Calu3 (cell line): ENCODE measurements around the gene TNFAIP8L1. TPM values are rescaled to one million over a fixed set of nuclear protein-coding genes. Genes with fewer than 3 reads are reported as not detected.
"Not testable (repeated sequence)": the region's sequence is repeated elsewhere in the genome, so short reads cannot be mapped to it uniquely, and the experiment has no call there.

Source experiments
- BruUV-seq: library from RNA; stranded (reverse); fragments of 400-500 nt; replicated peaks from 2 replicates; lab custom pipeline; 2021; lab: Mats Ljungman, UMichigan
- CTCF ChIA-PET: fragments of 300-600 bp; sonication (Branson Sonifier 250); formaldehyde crosslinking; loops from one replicate; lab custom pipeline; 2022; ENCODE audit warnings: antibody characterized with exemption; lab: Charles Lee
- DNase-seq: peaks from one replicate; pipeline ENCODE4 v3.0.0; 2022
- H3K27ac Mint-ChIP-seq: one replicate; pipeline ENCODE4 v1.8.0; 2022; ENCODE audit warnings: mixed read lengths; ENCODE audit not compliant: unreplicated experiment
- H3K27me3 Mint-ChIP-seq: one replicate; pipeline ENCODE4 v1.8.0; 2022; ENCODE audit warnings: mixed read lengths; ENCODE audit not compliant: unreplicated experiment
- H3K36me3 Mint-ChIP-seq: one replicate; pipeline ENCODE4 v1.8.0; 2022; ENCODE audit warnings: mild to moderate bottlenecking, moderate library complexity, mixed read lengths; ENCODE audit not compliant: insufficient read depth, unreplicated experiment
- H3K4me1 Mint-ChIP-seq: one replicate; pipeline ENCODE4 v1.8.0; 2022; ENCODE audit warnings: mild to moderate bottlenecking, low read depth, mixed read lengths; ENCODE audit not compliant: unreplicated experiment
- H3K4me3 Mint-ChIP-seq: one replicate; pipeline ENCODE4 v1.8.0; 2022; ENCODE audit warnings: mild to moderate bottlenecking, low read depth, moderate library complexity, mixed read lengths; ENCODE audit not compliant: unreplicated experiment
- H3K9me3 Mint-ChIP-seq: one replicate; pipeline ENCODE4 v1.8.0; 2022; ENCODE audit warnings: low read depth, mixed read lengths; ENCODE audit not compliant: unreplicated experiment
- intact Hi-C: fragments of 100-400 bp; cut with micrococcal nuclease; formaldehyde crosslinking; loops from one replicate; pipeline ENCODE4 v1.10.0; 2022; ENCODE audit not compliant: unreplicated experiment
- total RNA-seq: library from RNA; stranded (reverse); gene quantifications from 2 replicates; pipeline ENCODE4 v1.2.3, GENCODE V29; 2022
- TF ChIP-seq, protein P1 (sequence below): fragments of 200-600 bp; IDR thresholded peaks from one replicate; pipeline ENCODE4 v1.8.0; 2022; ENCODE audit warnings: antibody characterized with exemption; ENCODE audit not compliant: unreplicated experiment

The TNFAIP8L1 gene
- total RNA-seq, 1 experiment from 2014 or later, result 5.3 TPM

DNA sequence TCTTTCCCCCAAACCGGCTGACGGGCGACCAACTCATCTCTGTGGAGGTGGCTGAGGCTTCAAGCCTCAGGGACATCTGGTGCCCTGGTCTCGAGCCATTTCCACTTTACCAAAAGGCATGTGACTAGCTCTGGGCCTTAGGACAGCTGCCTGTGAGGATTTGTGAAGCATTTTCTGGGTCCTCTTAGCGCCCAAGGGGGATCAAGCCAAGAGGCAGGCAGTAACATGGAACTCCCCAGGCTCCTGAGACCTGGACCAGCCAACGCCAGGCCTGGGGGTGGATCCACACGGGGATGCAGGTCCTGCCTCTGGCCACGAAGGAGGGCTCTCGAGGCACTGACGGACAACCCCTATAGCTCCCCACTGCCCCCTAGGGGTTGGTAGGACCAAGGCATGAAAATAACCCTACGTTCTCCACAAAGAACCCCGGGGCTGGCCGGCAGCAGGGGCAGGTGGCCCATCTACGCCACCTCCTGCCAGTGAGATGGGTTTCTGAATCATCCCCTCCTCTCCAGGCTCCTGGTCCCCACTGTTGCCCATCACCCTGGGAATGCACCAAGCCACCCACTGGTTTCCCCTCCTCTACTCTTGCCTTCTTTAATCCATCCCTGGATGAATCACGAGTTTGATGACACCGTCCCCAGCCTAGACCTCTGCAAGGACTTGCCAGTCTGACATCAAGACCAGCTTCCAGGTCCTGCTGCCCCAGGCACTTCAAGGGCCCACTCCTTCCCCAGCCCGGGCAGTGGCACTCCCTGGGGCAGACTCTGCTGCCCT, 37.8 kb downstream of the TNFAIP8L1 start:
- Mint-ChIP-seq H3K9me3 (no peaks in the 10 kb centered on the region), H3K27me3 (no peaks in the 10 kb centered on the region), H3K4me1 (no peaks in the 10 kb centered on the region), H3K4me3 (no peak overlapping the region), H3K36me3 (peaks cover 26% of the 10 kb centered on the region), H3K27ac (no peak overlapping the region)
- TF ChIP-seq, protein P1, sequence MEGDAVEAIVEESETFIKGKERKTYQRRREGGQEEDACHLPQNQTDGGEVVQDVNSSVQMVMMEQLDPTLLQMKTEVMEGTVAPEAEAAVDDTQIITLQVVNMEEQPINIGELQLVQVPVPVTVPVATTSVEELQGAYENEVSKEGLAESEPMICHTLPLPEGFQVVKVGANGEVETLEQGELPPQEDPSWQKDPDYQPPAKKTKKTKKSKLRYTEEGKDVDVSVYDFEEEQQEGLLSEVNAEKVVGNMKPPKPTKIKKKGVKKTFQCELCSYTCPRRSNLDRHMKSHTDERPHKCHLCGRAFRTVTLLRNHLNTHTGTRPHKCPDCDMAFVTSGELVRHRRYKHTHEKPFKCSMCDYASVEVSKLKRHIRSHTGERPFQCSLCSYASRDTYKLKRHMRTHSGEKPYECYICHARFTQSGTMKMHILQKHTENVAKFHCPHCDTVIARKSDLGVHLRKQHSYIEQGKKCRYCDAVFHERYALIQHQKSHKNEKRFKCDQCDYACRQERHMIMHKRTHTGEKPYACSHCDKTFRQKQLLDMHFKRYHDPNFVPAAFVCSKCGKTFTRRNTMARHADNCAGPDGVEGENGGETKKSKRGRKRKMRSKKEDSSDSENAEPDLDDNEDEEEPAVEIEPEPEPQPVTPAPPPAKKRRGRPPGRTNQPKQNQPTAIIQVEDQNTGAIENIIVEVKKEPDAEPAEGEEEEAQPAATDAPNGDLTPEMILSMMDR, result peak; percentile 17
- no TSS peak for BruUV-seq
- DNase-seq, result peak; percentile 41
- intact Hi-C loops, result no loop called here
- CTCF ChIA-PET, result no interaction called here

DNA sequence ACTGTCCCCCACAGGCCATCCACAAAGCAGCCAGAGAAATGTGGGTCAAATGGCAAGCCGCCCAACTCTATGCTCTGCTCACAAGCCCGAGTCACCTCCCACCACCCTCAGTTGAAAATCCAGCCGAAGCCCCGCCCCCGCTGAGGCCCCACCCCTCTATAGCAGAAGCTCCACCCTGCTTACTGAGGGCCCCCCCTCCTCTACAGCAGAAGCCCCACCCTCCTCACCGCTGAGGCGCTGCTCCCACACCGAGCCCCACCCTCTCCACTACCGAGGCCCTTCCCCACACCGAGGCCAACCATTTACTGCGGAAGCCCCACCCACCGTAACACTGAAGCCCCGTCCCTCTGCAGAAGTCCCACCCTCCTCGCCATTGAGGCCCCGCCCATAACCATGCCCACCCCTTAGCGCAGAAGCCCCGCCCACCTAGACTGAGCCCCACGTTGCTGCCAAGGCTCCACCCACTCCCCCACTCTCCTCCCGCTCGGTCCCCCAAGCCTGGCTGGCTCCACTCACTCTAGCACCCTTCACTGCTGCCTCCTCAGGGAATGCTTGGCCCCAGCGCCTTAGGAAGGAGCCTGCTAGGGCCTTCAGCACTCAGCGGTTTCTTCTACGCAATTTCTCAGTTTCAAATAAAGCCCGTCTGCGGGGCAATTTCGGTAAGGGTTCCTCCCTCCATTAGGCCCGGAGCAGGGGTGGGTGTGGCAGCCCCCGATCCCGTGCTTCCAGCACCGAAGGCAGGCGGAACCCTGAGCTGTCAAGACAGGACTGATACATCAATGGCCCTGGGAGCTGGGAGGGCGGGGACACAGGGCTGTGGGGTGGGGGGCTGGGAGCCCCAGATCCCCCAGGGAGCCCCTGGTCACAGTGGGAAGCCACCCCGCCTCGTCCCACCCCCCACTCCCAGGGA, 39.8 kb downstream of the TNFAIP8L1 start:
- intact Hi-C loops, result no loop called here
- Mint-ChIP-seq H3K4me1 (no peaks in the 10 kb centered on the region), H3K36me3 (peaks cover 34% of the 10 kb centered on the region), H3K4me3 (no peak overlapping the region), H3K27ac (no peak overlapping the region), H3K9me3 (no peaks in the 10 kb centered on the region), H3K27me3 (no peaks in the 10 kb centered on the region)
- TF ChIP-seq, protein P1, result no peak
- CTCF ChIA-PET, result interaction anchor here (0.6 kb wide), 1 partner anchor 10 kb away, joined by 3 read pairs; no protein-coding TSS in a partner anchor
- no peak for DNase-seq
- BruUV-seq, result no TSS peak

DNA sequence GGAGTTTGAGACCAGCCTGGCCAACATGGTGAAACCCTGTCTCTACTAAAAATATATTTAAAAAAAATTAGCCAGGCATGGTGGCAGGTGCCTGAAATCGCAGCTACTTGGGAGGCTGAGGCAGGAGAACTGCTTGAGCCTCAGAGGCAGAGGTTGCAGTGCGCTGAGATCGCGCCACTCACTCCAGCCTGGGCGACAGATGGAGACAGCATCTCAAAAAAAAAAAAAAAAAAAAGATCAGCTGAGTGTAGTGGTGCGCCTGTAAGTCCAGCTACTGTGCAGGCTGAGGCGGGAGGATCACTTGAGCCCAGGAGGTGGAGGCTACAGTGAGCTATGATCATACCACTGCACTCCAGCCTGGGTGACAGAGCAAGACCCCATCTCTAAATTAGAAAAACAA, 40.7 kb downstream of the TNFAIP8L1 start:
- H3K27ac Mint-ChIP-seq, H3K4me3 Mint-ChIP-seq, H3K27me3 Mint-ChIP-seq, CTCF ChIA-PET, DNase-seq, H3K4me1 Mint-ChIP-seq, intact Hi-C loops, BruUV-seq, H3K9me3 Mint-ChIP-seq: not testable (repeated sequence)
- peaks cover 41% of the 10 kb centered on the region for H3K36me3 Mint-ChIP-seq

DNA sequence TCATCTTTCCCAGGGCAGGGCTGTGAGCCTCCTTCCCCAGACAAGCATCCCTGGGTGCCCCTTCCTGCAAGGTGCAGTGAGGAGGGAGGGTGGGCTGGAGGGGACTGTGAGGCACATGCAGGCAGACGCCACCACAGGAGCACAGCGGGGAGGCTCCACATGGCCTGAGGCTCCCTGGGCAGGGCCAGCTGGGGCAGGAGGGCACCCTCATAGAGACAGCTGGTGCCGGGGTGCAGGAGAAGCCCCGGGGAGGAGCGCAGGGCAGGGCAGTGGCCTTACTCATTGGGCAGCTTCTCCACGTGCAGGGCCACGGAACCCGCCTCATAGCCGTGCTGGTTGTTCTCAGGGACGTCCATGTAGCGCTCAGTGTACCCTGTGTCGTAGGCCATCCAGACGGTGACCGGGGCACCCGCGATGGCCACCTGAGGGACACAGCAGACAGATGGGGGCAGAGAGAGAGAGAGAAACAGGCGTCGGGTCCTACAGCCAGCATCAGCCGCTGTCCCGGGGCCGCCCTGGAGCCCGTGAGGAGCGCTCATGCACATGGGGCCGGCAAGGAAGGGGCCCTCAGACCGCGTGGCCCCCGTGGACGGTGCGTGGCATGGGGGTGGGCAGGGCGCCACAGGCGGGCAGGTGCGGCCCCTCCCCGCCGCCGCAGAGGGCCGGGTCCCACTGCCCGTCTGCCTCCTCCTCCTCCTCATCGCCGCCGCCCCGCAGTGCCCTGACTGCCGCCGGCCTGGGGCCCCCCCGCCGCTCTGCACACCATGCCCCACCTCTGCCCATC, 43.3 kb downstream of the TNFAIP8L1 start:
- TF ChIP-seq, protein P1, result no peak
- intact Hi-C loops, result no loop called here
- peaks cover 43% of the 10 kb centered on the region for H3K36me3 Mint-ChIP-seq
- no peaks in the 10 kb centered on the region for H3K9me3 Mint-ChIP-seq
- CTCF ChIA-PET, result no interaction called here
- BruUV-seq, result no TSS peak
- H3K4me1 Mint-ChIP-seq, result no peaks in the 10 kb centered on the region
- H3K27ac Mint-ChIP-seq, result no peak overlapping the region
- H3K4me3 Mint-ChIP-seq, result no peak overlapping the region
- no peaks in the 10 kb centered on the region for H3K27me3 Mint-ChIP-seq
- DNase-seq, result no peak
